HG03139 (cell line): ENCODE data around the gene LIAS.
"Not testable (repeated sequence)": the region's sequence is repeated elsewhere in the genome, so short reads cannot be mapped to it uniquely, and the experiment has no call there.

Experiments used
- ATAC-seq: cut with Tn5 transposase; IDR thresholded peaks from one replicate; pipeline ENCODE4 v1.9.1; 2021; ENCODE audit not compliant: unreplicated experiment

The LIAS gene

DNA sequence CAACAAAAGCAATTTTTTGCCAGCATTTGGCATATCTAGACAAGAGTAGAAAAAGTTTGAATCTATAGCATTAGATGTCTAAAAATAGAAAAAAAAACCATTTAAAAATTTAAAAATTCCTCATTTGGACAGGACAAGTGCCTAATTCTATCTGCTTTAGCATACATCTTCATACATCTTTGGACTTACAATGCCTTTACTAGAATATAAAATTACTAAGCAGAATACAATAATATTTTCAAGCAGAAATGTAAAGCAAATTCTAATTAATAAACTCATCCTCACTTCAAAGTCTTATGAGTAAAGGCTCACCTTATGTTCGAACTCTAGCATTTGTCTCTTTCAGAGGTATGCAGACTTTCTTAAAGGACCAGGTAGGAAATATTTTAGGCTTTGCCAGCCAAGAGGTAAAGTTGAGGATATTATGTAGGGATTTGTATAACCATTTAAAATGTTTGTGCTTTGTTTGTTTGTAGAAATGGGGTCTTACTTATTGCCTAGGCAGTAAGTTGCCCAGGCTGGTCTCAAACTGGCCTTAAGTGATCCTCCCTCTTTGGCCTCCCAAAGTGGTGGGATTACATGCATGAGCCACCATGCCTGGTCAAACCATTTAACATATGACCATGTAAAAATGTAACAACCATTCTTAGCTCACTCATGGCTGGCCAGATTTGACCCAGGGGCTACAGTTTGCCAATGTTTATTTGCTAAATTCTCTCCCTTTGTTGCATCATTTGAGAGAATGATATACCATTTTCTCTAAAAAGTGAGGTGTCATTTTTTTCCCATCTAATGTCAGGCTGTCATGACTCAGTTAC lies 39.3 kb downstream of the LIAS start:
- no peak for ATAC-seq

DNA sequence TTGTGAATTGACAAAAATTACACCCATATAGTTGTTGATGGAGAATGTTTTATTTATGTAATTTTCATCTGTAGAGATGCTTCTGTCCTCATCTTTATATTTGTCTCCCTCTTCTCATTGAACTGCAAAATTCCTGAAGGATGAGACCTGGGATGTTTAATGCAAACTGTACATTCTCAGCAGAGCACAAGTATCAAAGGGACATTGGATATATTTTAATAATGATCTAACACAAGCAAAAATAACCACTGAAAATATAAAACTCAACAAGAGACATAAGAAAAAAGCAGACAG lies 39.8 kb downstream of the LIAS start:
- ATAC-seq, result no peak

DNA sequence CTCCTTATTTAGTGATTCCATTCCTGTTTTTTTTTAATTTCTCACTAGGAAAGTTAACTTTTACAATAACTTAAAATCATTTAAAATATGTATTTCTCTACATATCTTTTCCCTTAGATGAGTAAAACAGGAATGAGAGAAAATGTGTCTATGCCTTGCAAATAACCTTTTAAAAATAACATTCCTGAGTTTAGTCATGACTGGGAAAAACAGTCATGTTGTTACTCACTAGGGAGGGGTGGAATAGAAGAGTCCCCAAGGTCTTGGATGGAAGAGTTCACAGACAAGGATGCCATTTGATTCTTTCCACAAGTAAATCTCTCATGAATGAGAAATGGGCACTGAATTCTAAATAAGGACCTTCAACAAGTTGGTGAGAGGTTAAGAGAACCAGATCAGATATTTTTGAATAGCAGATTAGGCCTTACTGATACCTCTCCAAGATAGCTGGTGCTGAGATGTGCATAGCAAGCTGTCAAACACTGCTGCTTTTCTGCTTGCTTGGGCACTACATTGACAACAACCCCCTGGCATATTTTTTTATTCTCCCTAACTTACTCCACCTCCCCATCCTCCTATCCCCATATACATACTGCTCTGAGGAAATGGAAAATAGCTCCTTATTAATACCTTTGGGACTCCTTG lies 43.3 kb downstream of the LIAS start:
- ATAC-seq, result no peak

DNA sequence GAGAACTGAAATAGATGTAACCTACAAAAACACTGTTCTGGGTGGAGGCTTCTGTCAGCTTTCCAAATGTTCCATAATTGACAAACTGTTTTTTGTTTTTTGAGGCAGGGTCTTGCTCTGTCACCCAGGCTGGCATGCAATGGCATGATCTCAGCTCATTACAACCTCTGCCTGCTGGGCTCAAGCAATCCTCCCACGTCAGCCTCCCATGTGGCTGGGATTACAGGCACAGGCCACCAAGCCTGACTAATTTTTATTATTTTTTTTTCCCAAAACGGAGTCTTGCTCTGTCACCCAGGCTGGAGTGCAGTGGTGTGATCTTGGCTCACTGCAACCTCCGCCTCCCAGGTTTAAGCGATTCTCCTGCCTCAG lies 43.8 kb downstream of the LIAS start:
- not testable (repeated sequence) for ATAC-seq

DNA sequence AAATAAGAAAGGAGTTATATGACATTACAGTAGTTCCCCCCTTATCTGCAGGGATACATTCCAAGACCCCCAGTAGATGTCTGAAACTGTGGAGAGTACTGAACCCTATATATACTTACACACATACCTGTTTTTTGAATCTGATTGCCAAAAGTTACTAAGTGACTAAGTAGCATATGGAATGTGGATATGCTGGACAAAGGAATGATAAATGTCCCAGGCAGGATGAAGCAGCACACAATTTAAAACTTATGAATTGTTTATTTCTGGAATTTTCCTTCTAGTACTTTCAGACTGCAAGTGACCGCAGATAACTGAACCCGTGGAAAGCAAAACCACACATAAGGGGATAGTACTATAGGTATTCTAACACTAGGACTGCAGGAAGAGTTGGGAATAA lies 45.7 kb downstream of the LIAS start:
- no peak for ATAC-seq

DNA sequence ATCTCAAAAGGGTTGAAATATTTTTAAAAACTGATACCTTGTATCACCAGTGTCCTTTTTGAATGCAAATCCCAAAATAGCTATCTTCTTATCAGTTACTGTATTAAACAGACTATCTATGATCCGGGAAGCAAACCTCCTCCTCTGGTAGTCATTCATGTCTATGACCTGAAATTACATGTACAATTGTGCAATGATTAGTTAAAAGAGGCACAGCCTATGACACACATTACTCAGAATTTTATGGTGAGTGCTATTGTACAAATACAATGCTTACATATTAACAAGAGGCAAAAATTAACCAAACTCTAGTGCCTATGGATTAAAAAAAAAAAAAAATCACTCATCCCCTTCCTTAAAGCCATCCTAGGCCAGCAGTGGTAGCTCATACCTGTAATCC lies 46.7 kb downstream of the LIAS start:
- ATAC-seq, result no peak

DNA sequence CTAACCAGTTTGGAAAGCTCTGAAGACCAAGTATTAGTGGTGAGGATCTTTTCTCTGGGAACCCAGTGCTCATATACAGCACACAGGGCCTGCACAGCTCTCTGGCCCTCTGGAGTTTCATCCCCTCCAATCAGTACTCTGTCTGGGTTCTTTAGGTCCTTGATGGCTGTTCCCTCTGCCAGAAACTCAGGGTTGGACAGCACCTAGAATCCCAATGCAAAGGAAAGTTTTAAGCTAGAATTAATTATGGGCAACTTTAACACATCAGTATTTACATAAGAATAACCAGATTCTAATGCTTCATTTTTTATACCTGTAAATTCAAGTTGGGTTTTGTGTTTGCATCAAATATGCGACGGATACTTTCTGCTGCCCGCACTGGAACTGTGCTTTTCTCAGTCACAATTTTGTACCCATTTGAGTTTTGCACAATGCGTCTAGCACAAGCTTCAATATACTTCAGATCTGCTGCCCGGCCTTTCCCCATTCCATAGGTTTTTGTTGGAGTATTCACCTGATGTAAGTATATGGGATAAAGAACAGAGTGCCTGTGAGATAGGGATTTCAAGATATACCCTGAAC lies 51.6 kb downstream of the LIAS start:
- ATAC-seq, result no peak

DNA sequence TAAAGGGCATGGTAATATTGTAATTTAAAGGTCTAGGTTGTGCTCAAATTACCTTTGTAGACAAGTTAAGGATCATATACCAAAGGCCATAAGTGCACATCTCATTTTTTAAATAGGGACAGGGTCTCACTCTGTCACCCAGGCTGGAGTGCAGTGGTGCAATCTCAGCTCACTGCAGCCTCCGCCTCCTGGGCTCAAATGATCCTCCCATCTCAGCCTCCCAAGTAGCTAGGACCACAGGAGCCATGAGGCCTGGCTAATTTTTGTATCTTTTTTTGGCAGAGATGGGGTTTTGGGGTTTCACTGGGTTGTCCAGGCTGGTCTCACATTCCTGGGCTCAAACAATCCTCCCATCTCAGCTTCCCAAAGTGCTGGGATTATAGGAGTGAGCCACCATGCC lies 55.4 kb downstream of the LIAS start:
- ATAC-seq, result not testable (repeated sequence)

DNA sequence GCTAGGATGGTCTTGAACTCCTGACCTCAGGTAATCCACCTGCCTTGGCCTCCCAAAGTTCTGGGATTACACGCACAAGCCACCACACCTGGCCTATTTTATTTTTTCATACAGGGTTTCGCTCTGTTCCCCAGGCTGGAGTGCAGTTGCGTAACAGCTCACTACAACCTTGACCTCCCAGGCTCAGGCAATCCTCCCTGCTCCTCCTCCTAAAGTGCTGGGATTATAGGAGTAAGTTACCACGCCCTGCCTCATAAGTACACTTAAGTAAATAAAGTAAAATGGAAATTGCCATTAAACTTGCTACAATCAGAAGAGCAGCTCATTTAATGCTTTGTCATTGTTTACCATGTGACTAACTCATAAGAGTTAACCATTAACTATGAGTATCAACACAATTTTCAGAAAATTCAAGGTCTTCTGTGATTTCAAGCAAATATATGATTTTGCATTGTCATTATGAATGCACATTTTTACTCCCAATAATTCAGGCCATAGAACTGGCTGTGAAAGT lies 56.1 kb downstream of the LIAS start:
- ATAC-seq, result no peak

DNA sequence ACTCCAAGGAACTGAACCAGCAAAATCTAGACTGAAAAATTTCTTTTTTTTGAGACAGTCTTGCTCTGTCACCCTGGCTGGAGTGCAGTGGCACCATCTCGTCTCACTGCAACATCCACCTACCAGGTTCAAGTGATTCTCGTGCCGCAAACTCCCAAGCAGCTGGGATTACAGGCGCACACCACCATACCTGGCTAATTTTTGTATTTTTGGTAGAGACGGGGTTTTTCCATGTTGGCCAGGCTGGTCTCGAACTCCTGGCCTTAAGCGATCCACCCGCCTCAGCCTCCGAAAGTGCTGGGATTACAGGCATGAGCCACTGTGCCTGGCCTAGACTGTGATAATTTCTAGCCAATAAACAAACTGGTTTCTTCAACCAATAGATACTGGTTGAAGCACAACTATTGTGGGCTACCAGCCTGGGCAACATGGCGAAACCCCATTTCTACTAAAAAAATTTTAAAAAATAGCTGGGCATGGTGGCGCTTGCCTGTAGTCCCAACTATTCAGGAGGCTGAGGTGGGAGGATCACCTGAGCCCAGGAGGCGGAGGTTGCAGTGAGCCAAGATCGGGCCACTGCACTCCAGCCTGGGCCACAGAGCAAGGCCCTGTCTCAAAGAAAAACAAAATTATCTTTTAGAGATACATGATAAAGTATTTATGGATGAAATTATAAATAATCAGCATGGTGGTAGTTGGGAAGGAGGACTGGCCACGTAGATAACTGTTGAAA lies 57.0 kb downstream of the LIAS start:
- not testable (repeated sequence) for ATAC-seq

DNA sequence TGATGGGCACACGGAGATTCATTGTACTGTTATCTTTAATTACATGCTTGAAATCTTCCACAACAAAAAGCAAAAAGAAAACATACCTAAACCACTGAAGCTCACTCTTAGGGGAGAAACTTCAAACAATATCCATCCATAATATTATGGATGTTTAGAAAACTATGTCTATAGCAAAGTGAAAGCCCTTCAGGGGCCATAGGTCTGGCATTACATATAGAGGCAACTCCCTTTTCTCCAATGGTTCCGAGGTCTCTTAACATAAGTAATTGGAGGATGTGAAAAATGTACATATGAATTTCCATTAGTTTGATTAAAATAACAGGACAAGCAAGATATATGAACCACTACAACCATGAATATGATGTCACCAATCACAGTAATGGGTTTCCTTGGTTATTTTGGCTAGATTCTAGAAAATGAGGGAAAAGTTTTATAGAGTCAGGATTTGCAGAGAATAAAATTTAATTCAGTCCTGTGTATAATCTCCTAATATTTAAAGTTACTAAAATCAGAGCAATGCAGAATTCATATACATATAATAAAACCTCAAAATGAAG lies 57.6 kb downstream of the LIAS start:
- no peak for ATAC-seq

DNA sequence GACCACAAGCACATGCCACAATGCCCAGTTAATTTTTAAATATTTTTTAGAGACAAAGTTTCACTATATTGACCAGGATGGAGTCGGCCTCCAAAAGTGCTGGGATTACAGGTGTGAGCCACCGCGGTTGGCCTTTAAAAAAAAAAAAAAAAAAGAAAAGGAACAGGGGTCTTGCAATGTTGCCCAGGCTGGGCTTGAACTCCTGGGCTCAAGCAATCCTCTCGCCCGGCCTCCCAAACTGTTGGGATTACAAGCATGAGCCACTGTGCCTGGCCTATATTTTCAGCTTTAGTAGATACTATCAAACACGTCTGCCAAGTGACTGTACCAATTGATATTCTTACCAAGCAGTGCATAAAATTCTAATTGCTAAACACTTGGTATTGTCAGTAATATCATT lies 59.6 kb downstream of the LIAS start:
- no peak for ATAC-seq

DNA sequence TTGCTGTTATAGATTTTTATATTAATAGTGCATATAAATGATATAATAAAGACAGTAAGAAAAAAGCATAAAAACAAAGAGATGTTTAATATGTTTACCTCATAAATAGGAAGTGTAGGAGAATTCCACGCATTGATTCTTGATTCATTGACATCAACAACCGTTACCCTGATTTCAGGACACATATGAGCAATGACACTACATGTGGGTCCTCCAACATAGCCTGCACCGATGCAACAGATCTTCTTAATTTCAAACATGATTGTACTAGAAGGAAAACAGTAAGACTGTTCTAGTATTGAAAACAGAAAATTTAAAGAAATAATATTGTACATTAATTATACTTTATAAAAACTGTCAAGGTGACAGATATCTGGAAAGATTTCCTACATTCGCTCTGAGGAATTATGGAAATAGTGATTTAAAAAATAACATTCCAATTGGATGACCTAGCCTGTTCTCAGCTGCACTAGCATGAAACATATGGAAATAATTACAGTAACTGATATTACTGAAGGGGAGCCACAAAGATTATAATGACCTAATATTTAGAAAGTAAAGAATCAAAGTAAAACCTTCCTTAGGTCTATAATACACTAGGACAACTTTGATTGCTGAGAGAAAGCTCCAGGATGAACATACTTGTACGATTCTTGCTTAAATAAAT lies 62.5 kb downstream of the LIAS start:
- no peak for ATAC-seq

DNA sequence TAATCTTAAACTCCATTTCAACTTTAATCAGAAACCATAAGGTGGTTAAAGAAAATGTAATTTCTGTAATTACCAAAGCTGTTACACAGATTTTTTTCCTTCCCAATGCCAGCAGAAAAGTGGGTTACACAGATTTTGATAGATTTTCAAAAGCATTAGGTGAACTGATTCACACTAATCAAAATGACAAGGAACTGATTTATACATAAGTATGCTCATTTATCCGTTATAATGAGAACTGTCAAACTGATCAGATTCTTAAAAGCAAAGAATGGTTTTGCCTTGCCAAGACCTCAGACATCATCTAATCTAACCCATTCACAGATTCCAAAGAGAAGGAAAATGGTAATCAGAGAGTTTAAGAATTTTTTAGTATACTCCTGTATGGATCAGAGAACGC lies 63.2 kb downstream of the LIAS start:
- no peak for ATAC-seq

DNA sequence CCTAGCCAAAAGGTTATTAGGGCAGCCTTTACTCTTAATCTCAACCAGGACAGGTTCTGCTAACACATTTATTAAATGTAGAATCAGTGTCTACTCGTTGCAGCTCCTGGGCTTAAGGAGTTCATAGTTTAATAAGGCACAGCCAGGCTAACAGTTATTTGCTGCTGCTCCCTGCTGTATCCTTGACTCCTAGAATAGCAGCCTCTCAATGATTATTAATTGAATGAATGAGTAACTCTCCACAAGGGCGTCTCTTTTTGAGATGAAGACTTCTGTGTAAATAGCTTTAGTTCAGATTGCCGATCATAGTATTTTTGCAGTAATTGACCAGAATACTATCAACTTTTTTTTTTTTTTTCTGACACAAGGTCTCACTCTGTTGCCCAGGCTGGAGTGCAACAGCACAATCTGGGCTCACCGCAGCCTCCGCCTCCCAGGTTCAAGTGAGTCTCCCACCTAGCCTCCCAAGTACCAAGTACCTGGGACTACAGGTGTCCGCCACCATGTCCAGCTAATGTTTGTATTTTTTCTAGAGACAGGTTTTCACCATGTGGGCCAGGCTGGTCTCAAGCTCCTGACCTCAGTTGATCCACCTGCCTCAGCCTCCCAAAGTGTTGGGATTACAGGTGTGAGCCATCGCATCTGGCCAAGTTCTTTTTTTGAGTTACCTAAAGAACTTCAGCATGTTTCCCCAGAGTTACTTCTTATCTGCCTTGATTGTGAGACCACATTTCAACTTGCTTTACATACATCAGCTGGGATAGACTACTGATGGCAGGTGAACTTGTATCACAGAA lies 65.5 kb downstream of the LIAS start:
- no peak for ATAC-seq

DNA sequence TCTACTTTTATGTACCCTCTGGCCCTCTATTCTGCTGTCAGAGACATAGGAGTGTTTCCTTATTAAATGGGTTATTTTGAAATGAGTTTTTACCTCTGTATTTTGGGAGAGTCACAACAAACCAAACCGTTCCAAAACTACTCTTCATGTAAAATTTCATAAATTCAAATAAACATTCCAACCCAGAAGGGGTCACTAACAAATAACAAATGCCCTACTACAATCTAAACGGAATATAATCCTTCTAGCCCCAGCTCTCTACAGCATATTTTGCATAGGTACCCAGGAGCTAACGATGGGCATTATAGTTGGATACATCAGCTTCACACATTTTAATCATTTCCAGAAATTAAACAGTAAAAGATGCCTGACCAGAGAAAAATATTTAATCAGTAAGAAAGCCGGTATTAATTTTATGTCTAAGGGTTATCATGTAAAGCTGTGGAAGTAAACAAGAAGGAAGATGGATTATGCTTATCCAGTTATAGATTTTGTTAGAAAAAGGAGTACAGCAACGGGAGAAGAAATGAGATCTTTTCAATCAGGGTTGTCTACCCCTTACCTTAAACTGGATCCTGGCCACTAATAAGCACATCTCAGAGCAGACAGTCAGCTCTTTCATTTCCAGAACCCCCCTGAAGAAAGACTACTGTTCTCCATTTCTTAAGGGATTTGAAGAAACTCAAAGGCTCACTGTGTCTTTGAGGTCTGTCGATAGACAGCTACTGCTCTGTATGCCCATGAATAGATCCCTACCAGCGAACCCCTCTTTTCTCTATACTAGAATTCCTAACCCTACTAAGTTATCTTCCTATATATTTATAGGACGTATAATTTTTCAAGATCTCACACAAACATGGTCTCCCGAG lies 67.2 kb downstream of the LIAS start:
- no peak for ATAC-seq

DNA sequence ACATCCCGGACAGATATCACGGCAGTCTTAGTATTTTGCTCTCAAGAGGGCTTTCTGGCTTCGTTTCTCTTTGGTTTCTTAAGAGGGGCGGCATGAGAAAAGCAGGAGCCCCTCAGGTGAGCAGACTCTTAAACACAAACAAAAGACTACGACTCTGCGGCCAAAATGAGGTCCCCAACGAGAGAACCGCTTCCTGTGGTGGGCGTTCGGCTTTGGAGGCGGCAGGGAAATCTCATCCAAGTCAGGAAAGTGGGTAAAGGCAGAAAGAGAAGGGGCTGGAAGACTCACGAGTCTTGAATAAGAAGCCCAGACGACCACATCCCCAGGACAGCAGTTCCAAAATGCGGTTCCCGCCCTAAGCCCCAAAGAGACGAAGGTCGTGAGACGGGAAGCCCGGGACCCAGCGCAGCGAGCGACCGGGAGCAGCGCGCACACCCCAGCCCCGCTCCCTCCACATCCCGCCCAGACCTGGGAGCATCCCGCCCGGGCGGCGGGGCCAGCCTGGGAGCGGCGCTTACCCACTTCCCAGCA lies 68.0 kb downstream of the LIAS start:
- no peak for ATAC-seq

DNA sequence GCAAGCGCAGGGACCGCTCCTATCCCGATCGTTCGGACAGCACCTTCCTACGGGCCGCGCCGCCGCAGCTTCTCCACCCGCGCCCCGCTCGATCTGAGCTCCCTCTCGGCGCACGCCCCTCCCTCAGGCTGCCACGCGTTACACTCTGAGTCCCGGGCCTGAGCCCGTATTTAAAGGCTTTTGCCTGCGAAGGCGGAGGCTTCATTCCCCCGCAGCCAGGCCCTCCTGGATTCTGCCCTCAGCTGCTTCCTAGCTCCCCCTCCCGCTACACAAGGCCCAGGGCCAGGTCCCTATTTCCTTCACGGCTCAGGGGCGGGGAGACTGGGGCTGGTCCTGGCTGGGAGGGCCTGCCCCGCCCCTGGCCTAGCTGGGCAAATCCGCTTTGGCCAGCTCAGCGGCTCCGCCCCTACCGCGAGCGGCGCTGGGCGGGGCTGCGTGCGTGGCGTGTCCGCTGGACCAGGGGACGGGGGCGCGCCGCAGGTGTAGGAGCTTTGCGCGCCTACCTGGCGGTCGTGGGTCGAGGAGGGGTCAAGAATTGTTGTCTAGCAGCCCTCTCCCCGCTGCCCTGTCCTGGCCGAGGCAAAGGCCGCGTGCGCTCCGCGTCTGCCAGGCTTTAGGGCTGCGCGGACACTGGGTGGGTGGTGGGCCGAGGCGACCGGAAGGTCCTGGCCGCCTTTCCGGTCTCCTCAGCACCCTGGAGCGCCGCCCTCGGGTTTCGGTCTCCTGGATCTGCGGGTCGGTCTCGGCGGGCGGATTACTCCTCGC lies 68.6 kb downstream of the LIAS start, which contains the start of gene UGDH:
Gene UGDH, minus strand, starts transcription at position 144 of the 765 bp plus-strand sequence. CDS start 5,927 bp downstream, outside the sequence.
- peak; percentile 94 for ATAC-seq
